ENCODE data around the gene PXMP4. TPM values are rescaled to one million over a fixed set of nuclear protein-coding genes. Genes with fewer than 3 reads are reported as not detected.
A peak's percentile ranks its signal among the peaks of the same experiment; 100 is the strongest.

PXMP4 gene
- total RNA-seq, 8 experiments from 2014 or later = 0.54 to 6.7 (median 2.3) TPM

- H3K27ac ChIP-seq = no peak overlapping the region
- peaks cover 6% of the 10 kb centered on the region in 2 donors for H3K4me1 ChIP-seq (replicated peaks in 1 of 2)
- H3K4me3 ChIP-seq = no peak overlapping the region
- ATAC-seq (replicated peaks in 6 of 8) = no peak
- in situ Hi-C loops (cut with MboI; ENCODE audit: low pct_unique_long_range_greater_than_20kb in 2 of 9, low sequenced_read_pairs in 9 of 9, unreplicated experiment in 9 of 9) = no loop called here
- 85 to 100% (median 100%) methylated on average over 1 to 3 of the region's 5 CpGs; no CpG with 5 or more reads in 3 of the 10 experiments for WGBS, 10 experiments
Measured at GRCh38 chr20:33681288-33681687, 38.8 kb downstream of the PXMP4 start.

GRCh38 chr20:33680686-33681085, 39.4 kb downstream of the PXMP4 start:
- peaks cover 9% of the 10 kb centered on the region in 2 donors for H3K4me1 ChIP-seq (replicated peaks in 1 of 2)
- in situ Hi-C loops (cut with MboI; ENCODE audit: low pct_unique_long_range_greater_than_20kb in 2 of 9, low sequenced_read_pairs in 9 of 9, unreplicated experiment in 9 of 9) = no loop called here
- no peak overlapping the region for H3K4me3 ChIP-seq
- H3K27ac ChIP-seq = no peak overlapping the region
- 90 to 100% (median 95%) methylated on average over 1 to 2 of the region's 2 CpGs; no CpG with 5 or more reads in 6 of the 10 experiments for WGBS, 10 experiments
- ATAC-seq (replicated peaks in 6 of 8) = no peak

- 80 to 100% (median 95%) methylated on average over 1 to 8 of the region's 20 CpGs; no CpG with 5 or more reads in 4 of the 10 experiments for WGBS, 10 experiments
- in situ Hi-C loops (cut with MboI; ENCODE audit: low pct_unique_long_range_greater_than_20kb in 2 of 9, low sequenced_read_pairs in 9 of 9, unreplicated experiment in 9 of 9) = no loop called here
- ATAC-seq (replicated peaks in 6 of 8) = no peak
- Histone ChIP-seq H3K4me1 (replicated peaks in 1 of 2) (peaks cover 16 to 17% of the 10 kb centered on the region in 2 donors), H3K27ac (no peak overlapping the region), H3K4me3 (no peak overlapping the region)
Measured at GRCh38 chr20:33679758-33680485, 40.2 kb downstream of the PXMP4 start.

DNA sequence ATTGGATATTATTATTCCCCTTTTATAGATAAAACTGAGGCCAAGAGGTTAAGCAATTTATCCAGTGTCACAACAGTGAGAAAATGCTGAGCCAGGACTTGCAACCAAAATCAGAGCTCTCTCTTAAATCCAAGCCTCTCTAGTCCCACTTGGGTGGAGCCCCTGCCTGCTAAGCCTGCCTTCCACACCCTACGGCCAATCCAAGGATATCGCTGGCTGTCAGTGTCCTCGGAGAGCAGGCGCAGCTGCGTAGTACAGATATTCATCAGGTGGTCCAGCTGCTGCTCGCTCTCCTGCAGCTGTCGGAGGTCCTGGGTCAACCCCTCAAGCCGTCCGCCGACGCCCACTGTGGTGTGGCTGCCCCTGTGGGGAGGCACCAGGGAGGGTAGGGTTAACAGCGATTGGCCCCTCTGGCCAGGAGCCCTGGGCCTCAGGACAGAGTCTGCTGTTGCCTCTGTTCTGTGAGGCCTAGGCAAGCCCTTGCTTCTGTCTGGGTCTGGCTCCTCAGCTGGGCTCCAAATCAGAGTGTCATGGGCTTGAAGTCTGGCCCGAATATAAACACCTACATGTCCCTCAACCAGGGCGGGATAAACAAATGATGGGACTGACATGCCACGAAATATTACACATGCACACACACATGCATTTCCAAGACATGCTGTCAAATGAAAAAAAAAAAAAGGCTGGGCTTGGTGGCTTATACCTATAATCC, 42.0 kb downstream of the PXMP4 start:
- H3K27ac ChIP-seq = no peak overlapping the region
- H3K4me3 ChIP-seq = no peak overlapping the region
- H3K4me1 ChIP-seq (replicated peaks in 1 of 2) = peaks cover 17 to 20% of the 10 kb centered on the region in 2 donors
- ATAC-seq (replicated peaks in 6 of 8) = peak in 3 of 8 experiments; percentile 1 to 6 (median 2)
- WGBS, 10 experiments = 44 to 100% (median 90%) methylated on average over 1 to 8 of the region's 15 CpGs; no CpG with 5 or more reads in 5 of the 10 experiments
- in situ Hi-C loops (cut with MboI; ENCODE audit: low pct_unique_long_range_greater_than_20kb in 2 of 9, low sequenced_read_pairs in 9 of 9, unreplicated experiment in 9 of 9) = no loop called here

DNA sequence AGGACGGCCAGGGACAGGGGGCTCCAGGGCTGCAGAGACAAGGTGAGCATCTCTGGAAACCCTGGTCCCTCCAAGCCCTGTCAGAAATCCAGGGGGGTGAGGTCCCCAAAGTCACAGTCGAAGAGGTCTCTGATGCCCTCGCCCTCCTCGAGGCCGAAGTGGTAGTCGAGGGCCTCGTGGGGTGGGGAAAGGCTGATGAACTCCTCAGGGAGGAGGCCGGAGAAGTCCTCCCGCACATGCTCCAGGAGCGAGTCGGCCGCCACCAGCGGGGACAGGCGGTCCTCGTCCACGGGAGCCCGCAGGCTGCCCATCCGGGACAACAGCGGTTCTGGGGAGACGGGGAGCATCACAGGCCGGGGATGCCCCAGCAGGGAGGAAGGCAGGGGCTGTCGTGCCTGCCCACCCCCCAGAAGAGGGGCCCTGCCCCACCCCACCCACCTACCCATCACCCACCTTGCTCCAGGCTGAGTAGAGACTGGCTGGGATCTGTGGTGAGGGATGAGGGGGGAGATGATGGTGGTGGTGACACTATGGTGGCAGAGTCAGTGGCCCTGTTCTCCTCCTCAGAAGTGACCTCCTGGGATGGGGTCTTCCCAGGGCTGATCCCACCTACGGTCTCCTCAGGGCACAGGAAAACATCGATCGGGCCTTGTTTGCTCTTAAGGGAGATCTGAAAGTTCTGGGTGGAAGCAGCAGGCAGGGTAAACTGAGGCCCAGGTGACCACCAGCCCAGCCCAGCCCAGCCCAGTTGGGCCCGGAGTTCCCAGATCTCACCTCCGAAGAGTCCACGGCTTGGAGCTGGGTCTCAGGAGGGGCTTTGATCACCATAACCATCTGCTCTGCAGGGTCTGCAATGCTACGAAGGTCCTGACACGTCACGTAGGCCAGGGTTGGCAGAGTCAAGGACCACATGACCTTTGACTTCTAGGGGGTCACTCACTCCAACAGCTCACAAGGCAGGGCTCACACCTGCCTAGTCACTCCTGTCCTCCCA, 43.2 kb downstream of the PXMP4 start:
- WGBS, 10 experiments = 80 to 100% (median 100%) methylated on average over 1 to 7 of the region's 31 CpGs; no CpG with 5 or more reads in 3 of the 10 experiments
- no peak overlapping the region for H3K27ac ChIP-seq
- ATAC-seq (replicated peaks in 6 of 8) = no peak
- in situ Hi-C loops (cut with MboI; ENCODE audit: low pct_unique_long_range_greater_than_20kb in 2 of 9, low sequenced_read_pairs in 9 of 9, unreplicated experiment in 9 of 9) = no loop called here
- H3K4me1 ChIP-seq (replicated peaks in 1 of 2) = peaks cover 24 to 29% of the 10 kb centered on the region in 2 donors
- no peak overlapping the region for H3K4me3 ChIP-seq

- in situ Hi-C loops (cut with MboI; ENCODE audit: low pct_unique_long_range_greater_than_20kb in 2 of 9, low sequenced_read_pairs in 9 of 9, unreplicated experiment in 9 of 9) = no loop called here
- Histone ChIP-seq H3K27ac (no peak overlapping the region), H3K4me1 (replicated peaks in 1 of 2) (peaks cover 24 to 29% of the 10 kb centered on the region in 2 donors), H3K4me3 (no peak overlapping the region)
- 73 to 86% methylated on average over 5 to 6 of the region's 11 CpGs; no CpG with 5 or more reads in 8 of the 10 experiments for WGBS, 10 experiments
- ATAC-seq (replicated peaks in 6 of 8) = no peak
Measured at GRCh38 chr20:33676121-33676520, 44.0 kb downstream of the PXMP4 start.

- peak overlapping the region in 2 of 5 donors; percentile 57 to 77 for H3K4me3 ChIP-seq
- peaks cover 24 to 29% of the 10 kb centered on the region in 2 donors for H3K4me1 ChIP-seq (replicated peaks in 1 of 2)
- ATAC-seq (replicated peaks in 6 of 8) = peak in 3 of 8 experiments; percentile 10 to 25 (median 19)
- WGBS, 10 experiments = 0 to 40% (median 20%) methylated on average over 1 to 14 of the region's 16 CpGs; no CpG with 5 or more reads in 1 of the 10 experiments
- in situ Hi-C loops (cut with MboI; ENCODE audit: low pct_unique_long_range_greater_than_20kb in 2 of 9, low sequenced_read_pairs in 9 of 9, unreplicated experiment in 9 of 9) = no loop called here
- H3K27ac ChIP-seq = no peak overlapping the region
Measured at GRCh38 chr20:33675136-33675959, 44.8 kb downstream of the PXMP4 start.

DNA sequence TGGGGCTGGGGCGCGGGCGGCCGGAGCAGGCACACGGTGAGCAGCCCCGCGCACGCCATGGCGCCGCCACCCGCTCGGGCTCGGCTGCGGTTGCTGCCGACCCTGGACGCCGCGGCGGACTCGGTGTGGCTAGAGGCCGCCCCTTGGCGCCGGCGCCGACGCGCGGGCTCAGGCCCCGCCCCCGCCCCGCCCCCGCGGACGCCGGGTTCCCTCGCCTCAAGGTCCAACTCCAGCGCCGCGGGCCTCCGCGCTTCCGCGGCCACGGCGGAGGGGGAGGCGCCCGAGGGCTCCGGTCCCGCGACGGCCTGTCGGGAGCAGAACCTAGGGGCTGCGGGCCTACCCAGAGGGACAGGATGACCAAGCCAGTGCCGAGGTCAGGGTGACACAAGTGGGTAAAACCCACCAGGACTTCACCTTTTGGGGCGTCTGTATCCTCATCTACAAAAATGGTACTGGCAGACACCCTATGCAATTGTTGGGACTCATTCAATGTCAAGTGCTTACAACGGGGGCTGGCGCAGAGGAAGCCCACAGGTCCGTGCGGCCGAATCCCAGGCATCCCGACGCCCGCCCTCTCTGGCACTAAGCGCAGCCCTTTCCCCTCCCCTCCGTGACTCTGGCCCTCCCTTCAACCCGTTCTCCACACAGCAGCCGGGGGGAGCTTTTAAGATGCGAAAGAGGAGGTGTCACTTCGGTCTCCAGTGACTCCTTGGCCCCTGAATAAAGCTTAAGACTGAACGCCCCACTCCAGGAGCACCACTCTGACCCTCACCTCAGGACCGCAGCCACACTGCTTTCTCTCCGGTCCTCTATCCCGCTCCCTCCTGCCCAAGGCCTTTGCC, 45.6 kb downstream of the PXMP4 start, which contains the start of gene NECAB3:
NECAB3 (minus strand) TSS at position 135 of the 842 bp plus-strand sequence; CDS start at position 59, 76 bp downstream.
- peak within 1 kb of the TSS in 1 of 2 donors; percentile 67 for H3K27ac ChIP-seq
- peaks cover 24 to 29% of the 10 kb centered on the region in 2 donors for H3K4me1 ChIP-seq (replicated peaks in 1 of 2)
- H3K4me3 ChIP-seq = peak within 1 kb of the TSS; percentile 45 to 83 (median 57)
- WGBS, 10 experiments = 0 to 40% (median 15%) methylated on average over 1 to 9 of the region's 73 CpGs; no CpG with 5 or more reads in 3 of the 10 experiments
- ATAC-seq (replicated peaks in 6 of 8) = peak; percentile 77 to 93 (median 87)
- in situ Hi-C loops (cut with MboI; ENCODE audit: low pct_unique_long_range_greater_than_20kb in 2 of 9, low sequenced_read_pairs in 9 of 9, unreplicated experiment in 9 of 9) = no loop called here

- WGBS, 10 experiments = 37% methylated on average over 3 of the region's 29 CpGs; no CpG with 5 or more reads in 9 of the 10 experiments
- Histone ChIP-seq H3K4me3 (peak overlapping the region; percentile 45 to 83 (median 57)), H3K27ac (peak overlapping the region in 1 of 2 donors; percentile 67), H3K4me1 (replicated peaks in 1 of 2) (peaks cover 24 to 29% of the 10 kb centered on the region in 2 donors)
- peak; percentile 1 to 46 (median 7) for ATAC-seq (replicated peaks in 6 of 8)
- in situ Hi-C loops (cut with MboI; ENCODE audit: low pct_unique_long_range_greater_than_20kb in 2 of 9, low sequenced_read_pairs in 9 of 9, unreplicated experiment in 9 of 9) = no loop called here
Measured at GRCh38 chr20:33673410-33674293, 46.5 kb downstream of the PXMP4 start.

DNA sequence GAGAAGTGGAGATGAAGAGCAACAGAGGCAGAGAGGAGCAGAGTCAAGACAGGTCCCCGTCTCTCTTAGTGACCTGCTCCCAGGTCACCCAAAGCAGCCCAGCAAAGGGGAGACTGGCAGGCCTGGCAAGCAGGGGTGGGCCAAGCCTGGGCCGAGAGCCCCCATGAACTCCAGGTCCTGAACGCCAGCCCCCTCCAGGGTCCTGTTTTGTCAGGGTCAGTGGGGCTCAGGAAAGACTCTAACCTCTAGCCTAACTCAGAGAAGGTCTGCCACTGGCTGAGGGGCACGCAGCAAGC, 47.0 kb downstream of the PXMP4 start:
- Histone ChIP-seq H3K4me1 (replicated peaks in 1 of 2) (peaks cover 24 to 30% of the 10 kb centered on the region in 2 donors), H3K27ac (no peak overlapping the region), H3K4me3 (peak overlapping the region in 4 of 5 donors; percentile 45 to 83 (median 67))
- 60 to 100% methylated on average over 1 of the region's 4 CpGs; no CpG with 5 or more reads in 8 of the 10 experiments for WGBS, 10 experiments
- no peak for ATAC-seq (replicated peaks in 6 of 8)
- in situ Hi-C loops (cut with MboI; ENCODE audit: low pct_unique_long_range_greater_than_20kb in 2 of 9, low sequenced_read_pairs in 9 of 9, unreplicated experiment in 9 of 9) = no loop called here

Data from motor neuron (in vitro differentiated cells).